ENCODE data around the gene AEBP1. TPM values are rescaled to one million over a fixed set of nuclear protein-coding genes. Genes with fewer than 3 reads are reported as not detected.

The AEBP1 gene
- total and polyA plus RNA-seq, 2 donors (not counting 1 experiment from before 2014, with no cell fraction given), result 44.4 to 133 TPM

GRCh38 chr7:44094365-44094764 is 9.8 kb upstream of the AEBP1 start:
- Histone ChIP-seq H3K9me3 (ENCODE audit: control insufficient read depth, insufficient read depth, low read depth, low read length) (no peaks in the 10 kb centered on the region), H3K4me3 (replicated peaks in 1 of 4; ENCODE audit: control extremely low read depth in 1 of 4, insufficient read depth in 1 of 4, low read depth in 3 of 4, low read length in 4 of 4) (no peak overlapping the region), H3K79me2 (ENCODE audit: control insufficient read depth, insufficient read depth, low read length) (no peaks in the 10 kb centered on the region), H4K20me1 (ENCODE audit: control insufficient read depth, extremely low read depth, insufficient read depth, low read length) (no peaks in the 10 kb centered on the region), H2AFZ (ENCODE audit: low read length) (no peak overlapping the region), H3K9ac (ENCODE audit: insufficient read depth, low read length) (no peak overlapping the region), H3K4me1 (ENCODE audit: control insufficient read depth, extremely low read depth, insufficient read depth, low read length) (peaks cover under 1% of the 10 kb centered on the region), H3K27ac (ENCODE audit: insufficient read depth, low read length) (no peak overlapping the region), H3K4me2 (ENCODE audit: extremely low read depth, insufficient read depth, low read length) (no peak overlapping the region), H3K36me3 (ENCODE audit: control insufficient read depth, insufficient read depth, low read length) (no peaks in the 10 kb centered on the region), H3K27me3 (ENCODE audit: control insufficient read depth, insufficient read depth, low read length) (no peaks in the 10 kb centered on the region)
- DNase-seq (ENCODE audit: low read depth in 2 of 2), result no peak
- TF ChIP-seq CTCF (conservative IDR thresholded peaks at IDR 0.05 in 1 of 2, IDR thresholded peaks at IDR 0.05 in 1 of 2; ENCODE audit: low read depth in 1 of 2, low read length in 2 of 2) (no peak), EZH2 (IDR thresholded peaks at IDR 0.05; ENCODE audit: low read length, missing control alignments) (no peak)

GRCh38 chr7:44094883-44095592 is 9.1 kb upstream of the AEBP1 start:
- H3K36me3 ChIP-seq (ENCODE audit: control insufficient read depth, insufficient read depth, low read length), result no peaks in the 10 kb centered on the region
- peaks cover 3% of the 10 kb centered on the region for H3K4me1 ChIP-seq (ENCODE audit: control insufficient read depth, extremely low read depth, insufficient read depth, low read length)
- DNase-seq (ENCODE audit: low read depth in 2 of 2), result no peak
- no peak overlapping the region for H2AFZ ChIP-seq (ENCODE audit: low read length)
- no peak overlapping the region for H3K4me3 ChIP-seq (replicated peaks in 1 of 4; ENCODE audit: control extremely low read depth in 1 of 4, insufficient read depth in 1 of 4, low read depth in 3 of 4, low read length in 4 of 4)
- no peaks in the 10 kb centered on the region for H3K9me3 ChIP-seq (ENCODE audit: control insufficient read depth, insufficient read depth, low read depth, low read length)
- TF ChIP-seq CTCF (conservative IDR thresholded peaks at IDR 0.05 in 1 of 2, IDR thresholded peaks at IDR 0.05 in 1 of 2; ENCODE audit: low read depth in 1 of 2, low read length in 2 of 2), result no peak
- no peak for TF ChIP-seq EZH2 (IDR thresholded peaks at IDR 0.05; ENCODE audit: low read length, missing control alignments)
- H3K79me2 ChIP-seq (ENCODE audit: control insufficient read depth, insufficient read depth, low read length), result no peaks in the 10 kb centered on the region
- no peak overlapping the region for H3K9ac ChIP-seq (ENCODE audit: insufficient read depth, low read length)
- H3K27me3 ChIP-seq (ENCODE audit: control insufficient read depth, insufficient read depth, low read length), result no peaks in the 10 kb centered on the region
- H3K4me2 ChIP-seq (ENCODE audit: extremely low read depth, insufficient read depth, low read length), result no peak overlapping the region
- no peaks in the 10 kb centered on the region for H4K20me1 ChIP-seq (ENCODE audit: control insufficient read depth, extremely low read depth, insufficient read depth, low read length)
- no peak overlapping the region for H3K27ac ChIP-seq (ENCODE audit: insufficient read depth, low read length)

- no peak overlapping the region for H3K4me2 ChIP-seq (ENCODE audit: extremely low read depth, insufficient read depth, low read length)
- no peaks in the 10 kb centered on the region for H3K79me2 ChIP-seq (ENCODE audit: control insufficient read depth, insufficient read depth, low read length)
- TF ChIP-seq EZH2 (IDR thresholded peaks at IDR 0.05; ENCODE audit: low read length, missing control alignments) (no peak), CTCF (conservative IDR thresholded peaks at IDR 0.05 in 1 of 2, IDR thresholded peaks at IDR 0.05 in 1 of 2; ENCODE audit: low read depth in 1 of 2, low read length in 2 of 2) (no peak)
- H3K27ac ChIP-seq (ENCODE audit: insufficient read depth, low read length), result no peak overlapping the region
- peaks cover 6% of the 10 kb centered on the region for H3K4me1 ChIP-seq (ENCODE audit: control insufficient read depth, extremely low read depth, insufficient read depth, low read length)
- no peaks in the 10 kb centered on the region for H4K20me1 ChIP-seq (ENCODE audit: control insufficient read depth, extremely low read depth, insufficient read depth, low read length)
- H3K9ac ChIP-seq (ENCODE audit: insufficient read depth, low read length), result no peak overlapping the region
- H3K4me3 ChIP-seq (replicated peaks in 1 of 4; ENCODE audit: control extremely low read depth in 1 of 4, insufficient read depth in 1 of 4, low read depth in 3 of 4, low read length in 4 of 4), result no peak overlapping the region
- H2AFZ ChIP-seq (ENCODE audit: low read length), result no peak overlapping the region
- H3K27me3 ChIP-seq (ENCODE audit: control insufficient read depth, insufficient read depth, low read length), result no peaks in the 10 kb centered on the region
- no peaks in the 10 kb centered on the region for H3K36me3 ChIP-seq (ENCODE audit: control insufficient read depth, insufficient read depth, low read length)
- no peaks in the 10 kb centered on the region for H3K9me3 ChIP-seq (ENCODE audit: control insufficient read depth, insufficient read depth, low read depth, low read length)
- DNase-seq (ENCODE audit: low read depth in 2 of 2), result no peak
Measured at GRCh38 chr7:44095781-44096180, 8.4 kb upstream of the AEBP1 start.

All from fibroblast of lung (primary cell).